Common myeloid progenitor, CD34-positive (primary cell): ENCODE measurements around the gene LRRK2.

Experiments
- CTCF ChIA-PET: fragments of 350-600 bp; sonication (Branson Sonifier 250); formaldehyde crosslinking; loops from one replicate; lab custom pipeline; 2021; ENCODE audit warnings: antibody characterized with exemption; lab: Charles Lee
- POLR2A ChIA-PET: fragments of 350-600 bp; sonication (Branson Sonifier 250); formaldehyde crosslinking; loops from one replicate; lab custom pipeline; 2021; ENCODE audit warnings: antibody characterized with exemption; lab: Charles Lee
- DNase-seq, 3 donors: peaks; one replicate each; pipeline versions ENCODE4 v3.0.0 to v3.0.0-alpha.2; 2013
- H3K27ac ChIP-seq, 2 experiments: 1 replicate in 1 of 2; 2 replicates in 1 of 2; pipeline ENCODE4 v1.7.0; 2013; ENCODE audit warnings: inconsistent platforms in 2 of 2, low read length in 2 of 2, mild to moderate bottlenecking in 2 of 2, low read depth in 1 of 2, moderate library complexity in 1 of 2; ENCODE audit not compliant: severe bottlenecking in 2 of 2, insufficient read depth in 1 of 2, poor library complexity in 1 of 2
- H3K27me3 ChIP-seq, 5 experiments: replicated peaks in 2 of 5; 1 replicate in 3 of 5; 2 replicates in 2 of 5; pipeline versions ENCODE4 v1.6.1 to v1.7.0; 2013; ENCODE audit warnings: low read length in 4 of 5, mild to moderate bottlenecking in 2 of 5, moderate library complexity in 2 of 5, inconsistent platforms in 1 of 5; ENCODE audit not compliant: insufficient read depth in 5 of 5, control insufficient read depth in 4 of 5
- H3K36me3 ChIP-seq, 4 experiments: 1 replicate in 2 of 4; 2 replicates in 2 of 4; pipeline versions ENCODE4 v1.6.1 to v1.7.0; 2013; ENCODE audit warnings: low read length in 3 of 4, control low read depth in 1 of 4, mild to moderate bottlenecking in 1 of 4; ENCODE audit not compliant: control insufficient read depth in 4 of 4, insufficient read depth in 4 of 4
- H3K4me1 ChIP-seq, 4 experiments: 1 replicate in 3 of 4; 2 replicates in 1 of 4; pipeline versions ENCODE4 v1.6.1 to v1.7.1; 2013; ENCODE audit warnings: low read length in 3 of 4, mild to moderate bottlenecking in 3 of 4, control low read depth in 1 of 4, inconsistent platforms in 1 of 4, moderate library complexity in 1 of 4; ENCODE audit not compliant: control insufficient read depth in 4 of 4, insufficient read depth in 4 of 4; ENCODE audit errors: control extremely low read depth in 1 of 4
- H3K4me3 ChIP-seq, 7 experiments: 1 replicate in 4 of 7; 2 replicates in 3 of 7; pipeline versions ENCODE4 v1.5.1 to v1.7.0; 2013; ENCODE audit warnings: mild to moderate bottlenecking in 7 of 7, low read length in 6 of 7, moderate library complexity in 6 of 7, inconsistent platforms in 2 of 7, low read depth in 2 of 7, control low read depth in 1 of 7; ENCODE audit not compliant: insufficient read depth in 4 of 7, control insufficient read depth in 1 of 7; ENCODE audit errors: extremely low read depth in 1 of 7
- H3K9me3 ChIP-seq, 5 experiments: 1 replicate in 4 of 5; 2 replicates in 1 of 5; pipeline versions ENCODE4 v1.6.1 to v1.7.1; 2013; ENCODE audit warnings: low read length in 4 of 5, mild to moderate bottlenecking in 2 of 5, inconsistent platforms in 1 of 5, low read depth in 1 of 5, moderate library complexity in 1 of 5; ENCODE audit not compliant: control insufficient read depth in 4 of 5, insufficient read depth in 2 of 5; ENCODE audit errors: control extremely low read depth in 1 of 5
- WGBS: methylation state at CpG from one replicate; pipeline ENCODE4 v1.1.5; 2013; ENCODE audit not compliant: insufficient coverage; 5-methylcytosine and 5-hydroxymethylcytosine counted together

The LRRK2 gene

GRCh38 chr12:40342010-40342409 lies 117.2 kb downstream of the LRRK2 start:
- POLR2A ChIA-PET = no interaction called here
- Histone ChIP-seq H3K27ac (no peak overlapping the region), H3K9me3 (no peaks in the 10 kb centered on the region), H3K36me3 (no peaks in the 10 kb centered on the region), H3K27me3 (no peaks in the 10 kb centered on the region), H3K4me3 (no peak overlapping the region), H3K4me1 (no peaks in the 10 kb centered on the region)
- CTCF ChIA-PET = no interaction called here
- WGBS = 85% methylated on average over 2 of the region's 2 CpGs
- peak in 2 of 3 donors; percentile 4 to 5 for DNase-seq

GRCh38 chr12:40343124-40343523 lies 118.3 kb downstream of the LRRK2 start:
- 100% methylated on average over 1 of the region's 4 CpGs for WGBS
- CTCF ChIA-PET = no interaction called here

GRCh38 chr12:40344312-40344711 lies 119.5 kb downstream of the LRRK2 start:
- Histone ChIP-seq H3K36me3 (no peaks in the 10 kb centered on the region), H3K27ac (no peak overlapping the region), H3K9me3 (no peaks in the 10 kb centered on the region), H3K27me3 (no peaks in the 10 kb centered on the region), H3K4me3 (no peak overlapping the region), H3K4me1 (no peaks in the 10 kb centered on the region)
- ChIA-PET POLR2A (no interaction called here), CTCF (no interaction called here)
- DNase-seq = no peak
- WGBS = 100% methylated on average over 1 of the region's 1 CpG

More at GRCh38 chr12:40343124-40343523, 118.3 kb downstream of the LRRK2 start:
- no peaks in the 10 kb centered on the region for H3K4me1 ChIP-seq
- DNase-seq = no peak
- no peak overlapping the region for H3K4me3 ChIP-seq
- no peaks in the 10 kb centered on the region for H3K9me3 ChIP-seq
- no peak overlapping the region for H3K27ac ChIP-seq
- POLR2A ChIA-PET = no interaction called here
- H3K36me3 ChIP-seq = no peaks in the 10 kb centered on the region
- no peaks in the 10 kb centered on the region for H3K27me3 ChIP-seq

GRCh38 chr12:40351976-40352375 lies 127.2 kb downstream of the LRRK2 start:
- Histone ChIP-seq H3K4me3 (no peak overlapping the region), H3K9me3 (no peaks in the 10 kb centered on the region), H3K27me3 (no peaks in the 10 kb centered on the region), H3K36me3 (no peaks in the 10 kb centered on the region), H3K27ac (no peak overlapping the region), H3K4me1 (no peaks in the 10 kb centered on the region)
- POLR2A ChIA-PET = no interaction called here
- no peak for DNase-seq
- no CpG with 5 or more reads among the region's 1 CpG for WGBS
- CTCF ChIA-PET = interaction anchor here (0.7 kb wide), 1 partner anchor 17 kb away, joined by 4 read pairs; no protein-coding TSS in a partner anchor

- POLR2A ChIA-PET = no interaction called here
- H3K4me1 ChIP-seq = no peaks in the 10 kb centered on the region
- H3K27me3 ChIP-seq = no peaks in the 10 kb centered on the region
- no peak for DNase-seq
- no peak overlapping the region for H3K27ac ChIP-seq
- H3K4me3 ChIP-seq = no peak overlapping the region
- whole genome bisulfite sequencing = 73% methylated on average over 4 of the region's 6 CpGs
- H3K36me3 ChIP-seq = no peaks in the 10 kb centered on the region
- CTCF ChIA-PET = interaction anchor here (1.4 kb wide), 1 partner anchor 9 kb away, joined by 3 read pairs; no protein-coding TSS in a partner anchor
- no peaks in the 10 kb centered on the region for H3K9me3 ChIP-seq
Observed at GRCh38 chr12:40375076-40375475, 150.3 kb downstream of the LRRK2 start.

- Histone ChIP-seq H3K27me3 (no peaks in the 10 kb centered on the region), H3K27ac (no peak overlapping the region), H3K9me3 (no peaks in the 10 kb centered on the region), H3K4me3 (no peak overlapping the region), H3K36me3 (no peaks in the 10 kb centered on the region), H3K4me1 (no peaks in the 10 kb centered on the region)
- WGBS = 94% methylated on average over 3 of the region's 5 CpGs
- POLR2A ChIA-PET = no interaction called here
- no peak for DNase-seq
- CTCF ChIA-PET = no interaction called here
Observed at GRCh38 chr12:40376533-40377267, 151.9 kb downstream of the LRRK2 start.

- ChIA-PET POLR2A (no interaction called here), CTCF (no interaction called here)
- Histone ChIP-seq H3K4me3 (no peak overlapping the region), H3K4me1 (no peaks in the 10 kb centered on the region), H3K27me3 (no peaks in the 10 kb centered on the region), H3K36me3 (no peaks in the 10 kb centered on the region), H3K27ac (no peak overlapping the region), H3K9me3 (no peaks in the 10 kb centered on the region)
- no CpG with 5 or more reads among the region's 1 CpG for WGBS
- DNase-seq = no peak
Observed at GRCh38 chr12:40378691-40379090, 153.9 kb downstream of the LRRK2 start.
